ENCODE data around the gene TMED7. TPM values are rescaled to one million over a fixed set of nuclear protein-coding genes. Genes with fewer than 3 reads are reported as not detected.

TMED7 gene
- 96.3 and 119 TPM in 2 replicates for total RNA-seq

GRCh38 chr5:115625579-115626444 is at the start of gene TMED7:
TMED7 (minus strand) TSS chr5:115626036; CDS start chr5:115625792, 244 bp downstream.

GRCh38 chr5:115601701-115602590 is 23.9 kb downstream of the TMED7 start, which contains the start of gene TICAM2:
TICAM2 (minus strand) TSS chr5:115602479; CDS start chr5:115581256, 21,223 bp downstream.

Other genes starting within 250 kb of the TMED7 start
- 14.9 and 15.9 TPM in 2 replicates for gene FEM1C, start 81.3 kb downstream of the TMED7 start, total RNA-seq
- gene TICAM2, start 23.6 kb downstream of the TMED7 start, total RNA-seq = 0.17 and 0.43 TPM in 2 replicates
- 0.43 and 1.7 TPM in 2 replicates for gene CDO1, start 190.6 kb upstream of the TMED7 start, total RNA-seq
- gene ATG12, start 215.5 kb upstream of the TMED7 start, total RNA-seq = 31.1 and 38.0 TPM in 2 replicates
- gene AP3S1, start 215.9 kb upstream of the TMED7 start, total RNA-seq = 62.1 and 67.5 TPM in 2 replicates

Measured in dermis lymphatic vessel endothelial cell (primary cell).